ENCODE results near the gene PRSS16. TPM values are rescaled to one million over a fixed set of nuclear protein-coding genes. Genes with fewer than 3 reads are reported as not detected.

The PRSS16 gene
- total RNA-seq, 4 donors from 2014 or later, result 11.2 to 13.5 (median 12.0) TPM

GRCh38 chr6:27250277-27251111 is 3.0 kb downstream of the PRSS16 start:
- peak in 1 of 2 donors; percentile 81 for DNase-seq (ENCODE audit: low spot score in 2 of 2)
- no peak for TF ChIP-seq CTCF (IDR thresholded peaks at IDR 0.05)
- peak overlapping the region; percentile 35 for H3K4me3 ChIP-seq (ENCODE audit: low read depth, poor library complexity, severe bottlenecking)
- intact Hi-C loops (cut with DNase I; ENCODE audit: low total_unique reads), result no loop called here
- WGBS, 2 donors, result 7 to 15% methylated on average over 17 to 35 of the region's 35 CpGs

DNA sequence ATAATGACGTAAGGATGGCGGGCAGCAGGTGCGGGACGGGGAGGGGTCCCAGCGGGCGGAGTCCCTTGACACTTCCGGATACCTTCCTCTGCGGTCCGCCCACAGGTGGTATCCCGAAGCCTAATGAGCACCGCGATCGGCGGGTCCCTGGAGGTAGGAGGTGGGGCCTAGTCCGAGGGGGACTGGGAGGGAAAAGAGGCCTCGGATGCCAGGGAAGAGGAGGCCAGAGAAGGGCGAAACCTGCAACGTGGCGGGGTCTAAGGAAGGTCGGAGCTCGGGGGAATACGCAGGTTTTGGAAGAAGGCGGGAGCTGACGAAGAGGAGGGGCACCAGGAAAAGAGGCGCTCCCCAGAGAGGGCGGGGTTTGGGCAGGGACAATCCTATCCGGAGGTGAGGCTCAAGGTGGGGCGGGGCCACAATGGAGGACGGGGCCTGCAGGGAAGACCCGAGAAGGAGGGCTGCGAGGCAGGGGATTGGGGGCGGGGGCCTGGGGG is 3.7 kb downstream of the PRSS16 start:
- DNase-seq (ENCODE audit: low spot score in 2 of 2), result peak; percentile 72 to 92
- TF ChIP-seq POLR2A (IDR thresholded peaks at IDR 0.05), result no peak
- intact Hi-C loops (cut with DNase I; ENCODE audit: low total_unique reads), result no loop called here
- H3K4me3 ChIP-seq (ENCODE audit: low read depth, poor library complexity, severe bottlenecking), result peak overlapping the region; percentile 35
- 1 to 2% methylated on average over 32 of the region's 32 CpGs for WGBS, 2 donors

GRCh38 chr6:27251606-27252251 is 4.2 kb downstream of the PRSS16 start:
- TF ChIP-seq POLR2A (IDR thresholded peaks at IDR 0.05) (no peak), CTCF (IDR thresholded peaks at IDR 0.05) (no peak)
- peak; percentile 38 to 87 for DNase-seq (ENCODE audit: low spot score in 2 of 2)
- intact Hi-C loops (cut with DNase I; ENCODE audit: low total_unique reads), result no loop called here
- H3K4me3 ChIP-seq (ENCODE audit: low read depth, poor library complexity, severe bottlenecking), result peak overlapping the region; percentile 26
- WGBS, 2 donors, result 4 to 6% methylated on average over 45 to 46 of the region's 46 CpGs

- intact Hi-C loops (cut with DNase I; ENCODE audit: low total_unique reads), result no loop called here
- WGBS, 2 donors, result 70 to 82% methylated on average over 3 of the region's 3 CpGs
- DNase-seq (ENCODE audit: low spot score in 2 of 2), result peak in 1 of 2 donors; percentile 37
- TF ChIP-seq POLR2A (IDR thresholded peaks at IDR 0.05), result no peak
- no peak for TF ChIP-seq CTCF (IDR thresholded peaks at IDR 0.05)
- no peak overlapping the region for H3K4me3 ChIP-seq (ENCODE audit: low read depth, poor library complexity, severe bottlenecking)
Measured at GRCh38 chr6:27254566-27254965, 7.1 kb downstream of the PRSS16 start.

- DNase-seq (ENCODE audit: low spot score in 2 of 2), result no peak
- TF ChIP-seq CTCF (IDR thresholded peaks at IDR 0.05), result no peak
- intact Hi-C loops (cut with DNase I; ENCODE audit: low total_unique reads), result no loop called here
- no peak overlapping the region for H3K4me3 ChIP-seq (ENCODE audit: low read depth, poor library complexity, severe bottlenecking)
- whole genome bisulfite sequencing, 2 donors, result 73 to 77% methylated on average over 1 of the region's 1 CpG
Measured at GRCh38 chr6:27255866-27256265, 8.4 kb downstream of the PRSS16 start.

- intact Hi-C loops (cut with DNase I; ENCODE audit: low total_unique reads), result no loop called here
- 9 to 16% methylated on average over 21 of the region's 21 CpGs for WGBS, 2 donors
- TF ChIP-seq POLR2A (IDR thresholded peaks at IDR 0.05), result no peak
- TF ChIP-seq CTCF (IDR thresholded peaks at IDR 0.05), result no peak
- DNase-seq (ENCODE audit: low spot score in 2 of 2), result no peak
- H3K4me3 ChIP-seq (ENCODE audit: low read depth, poor library complexity, severe bottlenecking), result no peak overlapping the region
Measured at GRCh38 chr6:27260369-27260768, 12.9 kb downstream of the PRSS16 start.

Measured in lower leg skin (tissue), 4 donors.